Immature natural killer cell (primary cell): ENCODE results near the gene GALNT18. TPM values are rescaled to one million over a fixed set of nuclear protein-coding genes. Genes with fewer than 3 reads are reported as not detected.

Experiments used
- DNase-seq, 3 donors: peaks; one replicate each; pipeline ENCODE4 v3.0.0; 2022; ENCODE audit warnings: mixed read lengths in 1 of 3
- H3K27ac Mint-ChIP-seq, 6 donors: one replicate each; pipeline ENCODE4 v1.8.0; 2020; ENCODE audit warnings: mixed read lengths in 6 of 6, mild to moderate bottlenecking in 5 of 6, inconsistent platforms in 4 of 6, moderate library complexity in 3 of 6
- H3K27me3 Mint-ChIP-seq, 3 donors: one replicate each; pipeline ENCODE4 v1.8.0; 2020 to 2021; ENCODE audit warnings: low read depth in 3 of 3, mild to moderate bottlenecking in 3 of 3, mixed read lengths in 3 of 3, moderate library complexity in 3 of 3, inconsistent platforms in 1 of 3
- H3K36me3 Mint-ChIP-seq, 3 donors: one replicate each; pipeline ENCODE4 v1.8.0; 2020; ENCODE audit warnings: mixed read lengths in 3 of 3, inconsistent platforms in 2 of 3, mild to moderate bottlenecking in 2 of 3
- H3K4me1 Mint-ChIP-seq, 2 donors: one replicate each; pipeline ENCODE4 v1.8.0; 2020; ENCODE audit warnings: inconsistent platforms in 2 of 2, mild to moderate bottlenecking in 2 of 2, mixed read lengths in 2 of 2, moderate library complexity in 1 of 2
- H3K4me3 Mint-ChIP-seq, 5 donors: one replicate each; pipeline ENCODE4 v1.8.0; 2020; ENCODE audit warnings: mild to moderate bottlenecking in 5 of 5, mixed read lengths in 5 of 5, inconsistent platforms in 3 of 5, moderate library complexity in 3 of 5
- H3K9me3 Mint-ChIP-seq, 6 donors: one replicate each; pipeline ENCODE4 v1.8.0; 2020; ENCODE audit warnings: mild to moderate bottlenecking in 6 of 6, mixed read lengths in 6 of 6, inconsistent platforms in 4 of 6, moderate library complexity in 3 of 6
- polyA plus RNA-seq, 3 donors: library from polyadenylated mRNA; unstranded; fragments of 300-500 nt; fragmentation: Illumina TruSeq; gene quantifications; one replicate each; pipeline ENCODE4 v1.2.3, GENCODE V29; 2021

Gene GALNT18
- polyA plus RNA-seq, 3 donors from 2014 or later = 0.10 to 0.93 TPM; not detected in 1

GRCh38 chr11:11618973-11619435 lies 2.8 kb downstream of the GALNT18 start:
- Mint-ChIP-seq H3K36me3 (peaks cover 0 to 4% (median 4%) of the 10 kb centered on the region in 3 donors), H3K9me3 (no peaks in the 10 kb centered on the region), H3K4me3 (peak overlapping the region in 1 of 5 donors; percentile 54), H3K27me3 (peaks cover 9 to 14% (median 11%) of the 10 kb centered on the region in 3 donors), H3K4me1 (peaks cover 0 to 17% of the 10 kb centered on the region in 2 donors), H3K27ac (no peak overlapping the region)
- no peak for DNase-seq

GRCh38 chr11:11615086-11615485 lies 6.7 kb downstream of the GALNT18 start:
- Mint-ChIP-seq H3K27me3 (peaks cover 9 to 14% (median 10%) of the 10 kb centered on the region in 3 donors), H3K4me3 (no peak overlapping the region), H3K4me1 (peaks cover 0 to 3% of the 10 kb centered on the region in 2 donors)

GRCh38 chr11:11612439-11612838 lies 9.4 kb downstream of the GALNT18 start:
- Mint-ChIP-seq H3K27me3 (peaks cover 2 to 10% (median 4%) of the 10 kb centered on the region in 3 donors), H3K4me3 (no peak overlapping the region), H3K36me3 (no peaks in the 10 kb centered on the region), H3K27ac (no peak overlapping the region), H3K9me3 (peaks cover 0 to 2% (median 0%) of the 10 kb centered on the region in 6 donors), H3K4me1 (no peaks in the 10 kb centered on the region)
- DNase-seq = no peak

More at GRCh38 chr11:11615086-11615485, 6.7 kb downstream of the GALNT18 start:
- peaks cover 0 to 4% (median 4%) of the 10 kb centered on the region in 3 donors for H3K36me3 Mint-ChIP-seq
- H3K27ac Mint-ChIP-seq = no peak overlapping the region
- no peak for DNase-seq
- no peaks in the 10 kb centered on the region for H3K9me3 Mint-ChIP-seq

GRCh38 chr11:11611381-11611780 lies 10.4 kb downstream of the GALNT18 start:
- peaks cover 2 to 10% (median 4%) of the 10 kb centered on the region in 3 donors for H3K27me3 Mint-ChIP-seq
- peaks cover 0 to 2% (median 0%) of the 10 kb centered on the region in 6 donors for H3K9me3 Mint-ChIP-seq
- H3K27ac Mint-ChIP-seq = no peak overlapping the region
- no peak overlapping the region for H3K4me3 Mint-ChIP-seq
- no peak for DNase-seq
- H3K4me1 Mint-ChIP-seq = no peaks in the 10 kb centered on the region
- no peaks in the 10 kb centered on the region for H3K36me3 Mint-ChIP-seq

GRCh38 chr11:11608783-11609232 lies 13.0 kb downstream of the GALNT18 start:
- no peak overlapping the region for H3K27ac Mint-ChIP-seq
- H3K27me3 Mint-ChIP-seq = peaks cover 2 to 10% (median 7%) of the 10 kb centered on the region in 3 donors
- H3K4me1 Mint-ChIP-seq = no peaks in the 10 kb centered on the region
- no peaks in the 10 kb centered on the region for H3K36me3 Mint-ChIP-seq
- no peak for DNase-seq
- no peak overlapping the region for H3K4me3 Mint-ChIP-seq
- H3K9me3 Mint-ChIP-seq = peaks cover 0 to 2% (median 0%) of the 10 kb centered on the region in 6 donors

- Mint-ChIP-seq H3K27ac (no peak overlapping the region), H3K4me3 (no peak overlapping the region), H3K36me3 (no peaks in the 10 kb centered on the region), H3K4me1 (no peaks in the 10 kb centered on the region), H3K9me3 (peaks cover 0 to 2% (median 0%) of the 10 kb centered on the region in 6 donors), H3K27me3 (peaks cover 0 to 14% (median 7%) of the 10 kb centered on the region in 3 donors)
- DNase-seq = no peak
Measured at GRCh38 chr11:11607772-11608171, 14.0 kb downstream of the GALNT18 start.

- Mint-ChIP-seq H3K36me3 (peaks cover 0 to 4% (median 0%) of the 10 kb centered on the region in 3 donors), H3K4me3 (no peak overlapping the region), H3K9me3 (peaks cover 0 to 9% (median 0%) of the 10 kb centered on the region in 6 donors), H3K27me3 (peaks cover 0 to 12% (median 7%) of the 10 kb centered on the region in 3 donors), H3K27ac (no peak overlapping the region), H3K4me1 (no peaks in the 10 kb centered on the region)
- no peak for DNase-seq
Measured at GRCh38 chr11:11605821-11606450, 15.9 kb downstream of the GALNT18 start.

GRCh38 chr11:11605181-11605580 lies 16.6 kb downstream of the GALNT18 start:
- DNase-seq = no peak
- Mint-ChIP-seq H3K4me1 (no peaks in the 10 kb centered on the region), H3K4me3 (no peak overlapping the region), H3K9me3 (peaks cover 0 to 9% (median 0%) of the 10 kb centered on the region in 6 donors), H3K27me3 (peaks cover 3 to 18% (median 7%) of the 10 kb centered on the region in 3 donors), H3K36me3 (peaks cover 0 to 4% (median 0%) of the 10 kb centered on the region in 3 donors), H3K27ac (no peak overlapping the region)

GRCh38 chr11:11604370-11604990 lies 17.3 kb downstream of the GALNT18 start:
- H3K4me3 Mint-ChIP-seq = no peak overlapping the region
- no peak for DNase-seq
- no peak overlapping the region for H3K27ac Mint-ChIP-seq
- H3K9me3 Mint-ChIP-seq = peaks cover 0 to 9% (median 0%) of the 10 kb centered on the region in 6 donors
- peaks cover 0 to 4% (median 0%) of the 10 kb centered on the region in 3 donors for H3K36me3 Mint-ChIP-seq
- peaks cover 3 to 18% (median 4%) of the 10 kb centered on the region in 3 donors for H3K27me3 Mint-ChIP-seq
- no peaks in the 10 kb centered on the region for H3K4me1 Mint-ChIP-seq

GRCh38 chr11:11602011-11602410 lies 19.8 kb downstream of the GALNT18 start:
- Mint-ChIP-seq H3K9me3 (peaks cover 0 to 9% (median 0%) of the 10 kb centered on the region in 6 donors), H3K27me3 (peaks cover 3 to 10% (median 7%) of the 10 kb centered on the region in 3 donors), H3K4me3 (no peak overlapping the region), H3K4me1 (no peaks in the 10 kb centered on the region), H3K27ac (no peak overlapping the region), H3K36me3 (peaks cover 0 to 4% (median 3%) of the 10 kb centered on the region in 3 donors)
- no peak for DNase-seq

GRCh38 chr11:11600288-11600687 lies 21.5 kb downstream of the GALNT18 start:
- no peak overlapping the region for H3K27ac Mint-ChIP-seq
- peaks cover 0 to 4% (median 3%) of the 10 kb centered on the region in 3 donors for H3K36me3 Mint-ChIP-seq
- no peak overlapping the region for H3K4me3 Mint-ChIP-seq
- H3K4me1 Mint-ChIP-seq = no peaks in the 10 kb centered on the region
- peaks cover 3 to 10% (median 4%) of the 10 kb centered on the region in 3 donors for H3K27me3 Mint-ChIP-seq
- peaks cover 0 to 9% (median 0%) of the 10 kb centered on the region in 6 donors for H3K9me3 Mint-ChIP-seq
- DNase-seq = no peak

GRCh38 chr11:11598243-11598642 lies 23.6 kb downstream of the GALNT18 start:
- no peak overlapping the region for H3K4me3 Mint-ChIP-seq
- no peak overlapping the region for H3K27ac Mint-ChIP-seq
- H3K9me3 Mint-ChIP-seq = peaks cover 0 to 9% (median 0%) of the 10 kb centered on the region in 6 donors
- no peaks in the 10 kb centered on the region for H3K4me1 Mint-ChIP-seq
- peaks cover 3 to 6% (median 4%) of the 10 kb centered on the region in 3 donors for H3K27me3 Mint-ChIP-seq
- H3K36me3 Mint-ChIP-seq = peaks cover 0 to 4% (median 3%) of the 10 kb centered on the region in 3 donors
- DNase-seq = no peak

GRCh38 chr11:11594162-11594561 lies 27.6 kb downstream of the GALNT18 start:
- DNase-seq = no peak
- Mint-ChIP-seq H3K4me1 (peaks cover 7 to 10% of the 10 kb centered on the region in 2 donors), H3K36me3 (peaks cover 0 to 2% (median 0%) of the 10 kb centered on the region in 3 donors), H3K4me3 (no peak overlapping the region), H3K27me3 (peaks cover 2 to 3% (median 2%) of the 10 kb centered on the region in 3 donors), H3K9me3 (no peaks in the 10 kb centered on the region), H3K27ac (no peak overlapping the region)

- H3K36me3 Mint-ChIP-seq = no peaks in the 10 kb centered on the region
- no peak overlapping the region for H3K4me3 Mint-ChIP-seq
- H3K4me1 Mint-ChIP-seq = peaks cover 13 to 14% of the 10 kb centered on the region in 2 donors
- peaks cover 2 to 3% (median 2%) of the 10 kb centered on the region in 3 donors for H3K27me3 Mint-ChIP-seq
- no peaks in the 10 kb centered on the region for H3K9me3 Mint-ChIP-seq
- no peak for DNase-seq
- no peak overlapping the region for H3K27ac Mint-ChIP-seq
Measured at GRCh38 chr11:11592146-11592684, 29.6 kb downstream of the GALNT18 start.
